ENCODE data around the gene OLFML2A.
"Not testable (repeated sequence)": the region's sequence is repeated elsewhere in the genome, so short reads cannot be mapped to it uniquely, and the experiment has no call there.

Gene OLFML2A

GRCh38 chr9:124840300-124840833 lies 63.4 kb downstream of the OLFML2A start:
- TF ChIP-seq CTCF (conservative IDR thresholded peaks at IDR 0.05; ENCODE audit: low read depth): no peak; the same call in 1 of the 2 replicates
- peak overlapping the region; percentile 22 for H3K27ac ChIP-seq
- ChIA-PET CTCF (interaction anchor here (0.6 to 18.3 kb wide), 13 partner anchors 9 to 78 kb away, joined by 3 to 761 read pairs (median 4); partner anchors contain the start of genes NR6A1, OLFML2A and WDR38), POLR2A (ENCODE audit: low non-redundant PET) (no interaction called here)
- no peak for DNase-seq (ENCODE audit: low spot score)

GRCh38 chr9:124841075-124841821 lies 64.3 kb downstream of the OLFML2A start:
- CTCF ChIA-PET: interaction anchor here (0.6 to 18.3 kb wide), 8 partner anchors 10 to 66 kb away, joined by 3 to 761 read pairs (median 5); partner anchors contain the start of genes NR6A1, OLFML2A and WDR38
- no peak for TF ChIP-seq CTCF (conservative IDR thresholded peaks at IDR 0.05; ENCODE audit: low read depth)
- POLR2A ChIA-PET (ENCODE audit: low non-redundant PET): no interaction called here
- peak overlapping the region; percentile 37 for H3K27ac ChIP-seq
- no peak for DNase-seq (ENCODE audit: low spot score)

- POLR2A ChIA-PET (ENCODE audit: low non-redundant PET): interaction anchor here (0.6 kb wide), 1 partner anchor 25 kb away, joined by 3 read pairs; no protein-coding TSS in a partner anchor
- DNase-seq (ENCODE audit: low spot score): no peak
- CTCF ChIA-PET: interaction anchor here (0.6 to 18.3 kb wide), 4 partner anchors 8 to 68 kb away, joined by 3 to 761 read pairs (median 52); partner anchors contain the start of genes NR6A1, OLFML2A and WDR38
- TF ChIP-seq CTCF (conservative IDR thresholded peaks at IDR 0.05; ENCODE audit: low read depth): no peak
- peak overlapping the region; percentile 35; the same call in 1 of the 2 replicates for H3K27ac ChIP-seq
Observed at GRCh38 chr9:124843456-124844034, 66.6 kb downstream of the OLFML2A start.

- peak overlapping the region; percentile 35 for H3K27ac ChIP-seq
- POLR2A ChIA-PET (ENCODE audit: low non-redundant PET): no interaction called here
- DNase-seq (ENCODE audit: low spot score): no peak
- CTCF ChIA-PET: interaction anchor here (0.7 to 18.3 kb wide), 3 partner anchors 7 to 69 kb away, joined by 6 to 761 read pairs (median 101); partner anchors contain the start of genes NR6A1, OLFML2A and WDR38
- no peak for TF ChIP-seq CTCF (conservative IDR thresholded peaks at IDR 0.05; ENCODE audit: low read depth)
Observed at GRCh38 chr9:124844291-124844690, 67.4 kb downstream of the OLFML2A start.

GRCh38 chr9:124846467-124846866 lies 69.5 kb downstream of the OLFML2A start:
- CTCF ChIA-PET: interaction anchor here (18.3 kb wide), 1 partner anchor 71 kb away, joined by 761 read pairs; the partner anchor contains the start of genes NR6A1 and OLFML2A
- H3K27ac ChIP-seq; POLR2A ChIA-PET (ENCODE audit: low non-redundant PET); DNase-seq (ENCODE audit: low spot score): not testable (repeated sequence)

GRCh38 chr9:124846969-124847368 lies 70.0 kb downstream of the OLFML2A start:
- CTCF ChIA-PET: interaction anchor here (0.5 to 18.3 kb wide), 2 partner anchors 71 to 205 kb away, joined by 3 to 761 read pairs; partner anchors contain the start of genes NR6A1 and OLFML2A
- POLR2A ChIA-PET (ENCODE audit: low non-redundant PET): no interaction called here
- no peak for DNase-seq (ENCODE audit: low spot score)
- no peak overlapping the region for H3K27ac ChIP-seq
- TF ChIP-seq CTCF (conservative IDR thresholded peaks at IDR 0.05; ENCODE audit: low read depth): no peak

Measured in RWPE1 (cell line).